ENCODE results near the gene ATP5F1E.
"Not testable (repeated sequence)": the region's sequence is repeated elsewhere in the genome, so short reads cannot be mapped to it uniquely, and the experiment has no call there.

Gene ATP5F1E

DNA sequence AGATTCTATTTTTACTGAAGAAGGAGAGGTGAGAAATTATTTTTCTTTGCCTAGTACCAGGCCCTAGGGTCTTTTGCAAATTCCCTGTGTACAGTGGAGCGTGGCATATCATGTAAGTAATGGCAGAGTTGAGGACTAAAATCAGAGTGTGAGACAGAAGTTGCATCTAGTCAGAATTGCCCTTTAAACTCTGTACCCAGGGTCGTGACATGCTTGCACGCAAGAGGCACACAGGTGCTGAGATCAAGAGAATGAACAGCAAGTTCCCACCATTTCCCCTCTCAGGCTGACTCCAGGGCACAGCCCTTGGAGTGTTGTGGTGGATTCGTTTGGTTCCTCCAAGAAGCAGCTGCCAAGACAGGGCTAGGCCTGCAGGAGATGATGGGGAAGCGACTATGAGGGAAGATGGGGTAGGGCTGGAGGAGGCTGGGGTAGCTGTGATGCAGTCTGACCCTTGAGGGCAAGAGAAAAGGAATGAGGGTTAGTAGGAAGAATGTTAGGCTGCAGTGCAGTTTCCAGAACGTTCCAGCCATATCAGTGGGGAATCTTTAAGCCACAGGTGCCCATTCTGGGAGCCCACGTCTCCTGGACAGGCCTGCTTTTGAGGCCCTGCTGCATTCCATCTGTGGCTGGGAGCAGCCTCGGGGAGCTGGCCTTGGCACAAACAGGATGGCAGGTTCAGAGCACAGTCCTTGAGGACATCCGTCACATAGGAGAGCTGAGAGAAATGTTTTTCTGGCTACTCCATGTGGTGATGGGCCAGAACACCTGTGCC, 44.2 kb downstream of the ATP5F1E start:
- DNase-seq = no peak

DNA sequence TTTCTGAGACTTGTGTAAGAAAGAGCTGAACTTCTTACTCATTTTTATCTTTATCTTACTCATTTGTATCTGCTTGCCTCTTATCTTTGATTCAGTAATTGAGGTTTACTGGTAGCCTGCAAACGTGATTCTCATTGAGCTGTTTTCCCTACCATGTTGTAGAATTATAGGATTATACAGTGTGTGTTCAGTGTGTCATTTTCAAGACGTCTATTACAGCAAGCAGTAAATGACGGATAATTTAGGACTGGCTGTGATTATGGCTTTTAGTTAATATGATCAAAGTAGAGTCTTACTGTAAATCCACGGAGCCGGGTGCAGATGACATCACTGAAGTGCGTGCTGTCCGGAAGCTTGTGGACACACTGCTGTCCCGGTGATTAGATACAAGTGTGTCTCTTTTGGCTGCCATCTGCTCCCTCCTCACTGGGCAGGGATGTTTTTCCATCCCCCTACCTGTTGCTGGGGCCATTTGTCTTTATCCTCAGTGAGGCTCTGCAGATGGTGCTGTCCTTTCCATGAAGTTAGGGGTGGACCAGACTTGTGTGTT, 45.1 kb downstream of the ATP5F1E start:
- no peak for DNase-seq

DNA sequence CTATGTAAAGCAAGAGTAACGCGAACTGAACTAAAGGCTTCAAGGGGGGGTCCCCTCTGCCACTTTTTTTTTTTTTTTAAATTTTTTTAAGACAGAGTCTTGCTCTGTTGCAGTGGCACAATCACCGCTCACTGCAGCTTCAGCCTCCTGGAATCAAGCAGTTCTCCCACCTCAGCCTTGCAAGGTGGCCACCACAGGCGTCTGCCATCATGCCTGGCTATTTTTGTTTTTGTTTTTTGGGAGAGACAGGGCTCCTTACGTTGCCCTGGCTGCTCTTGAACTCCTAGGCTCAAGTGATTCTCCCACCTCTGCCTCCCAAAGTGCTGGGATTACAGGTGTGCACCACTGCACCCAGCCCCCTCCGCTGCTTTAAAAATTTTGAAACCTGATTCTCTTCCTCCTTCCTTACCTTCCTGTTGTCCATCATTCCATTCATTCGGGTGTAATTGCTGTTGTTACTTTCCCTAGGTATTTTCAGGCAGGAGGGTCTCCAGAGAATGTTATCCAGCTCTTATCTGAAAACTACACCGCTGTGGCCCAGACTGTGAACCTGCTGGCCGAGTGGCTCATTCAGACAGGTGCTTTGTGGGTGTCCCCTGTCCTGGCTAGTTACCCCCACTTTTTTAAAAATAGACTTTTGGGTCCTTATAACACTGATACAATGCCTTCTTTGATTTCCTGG, 45.7 kb downstream of the ATP5F1E start:
- DNase-seq = no peak

DNA sequence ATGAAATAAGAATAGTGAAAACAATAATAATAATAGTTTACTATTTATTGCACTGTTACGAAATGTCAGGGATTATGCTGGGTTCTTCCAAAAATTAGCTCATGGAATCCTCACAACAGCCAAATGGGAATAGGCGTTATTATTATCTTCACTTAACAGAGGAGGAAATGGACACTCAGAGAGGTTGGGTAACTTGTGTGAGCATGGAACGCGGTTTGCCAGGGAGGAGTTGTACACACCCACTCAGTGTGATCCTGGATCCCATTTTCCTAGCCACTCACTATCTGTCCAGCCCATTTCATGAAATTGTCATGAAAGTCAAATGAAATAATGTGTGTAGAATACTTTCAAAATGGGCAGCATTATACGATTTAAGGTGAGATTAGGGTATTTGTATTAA, 46.5 kb downstream of the ATP5F1E start:
- no peak for DNase-seq

DNA sequence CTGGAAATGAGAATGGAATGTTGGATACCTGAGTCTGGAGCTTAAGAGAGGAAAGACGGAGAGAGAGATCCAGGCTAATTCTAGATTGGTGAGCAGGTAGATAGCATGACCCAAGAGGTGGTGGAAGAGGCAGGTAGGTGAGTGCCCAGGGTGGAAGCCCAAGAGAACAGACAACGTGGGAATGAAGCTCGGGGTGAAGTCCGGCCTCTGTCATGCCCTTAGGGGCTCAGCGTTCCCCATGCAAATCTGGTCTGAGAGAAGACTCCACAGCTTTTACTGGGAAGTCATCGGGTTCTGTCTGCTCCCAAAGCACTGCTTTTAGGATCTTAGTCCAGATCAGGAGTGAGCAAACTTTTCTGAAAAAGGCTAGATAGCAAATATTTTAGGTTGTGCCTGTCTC, 47.4 kb downstream of the ATP5F1E start:
- no peak for DNase-seq

DNA sequence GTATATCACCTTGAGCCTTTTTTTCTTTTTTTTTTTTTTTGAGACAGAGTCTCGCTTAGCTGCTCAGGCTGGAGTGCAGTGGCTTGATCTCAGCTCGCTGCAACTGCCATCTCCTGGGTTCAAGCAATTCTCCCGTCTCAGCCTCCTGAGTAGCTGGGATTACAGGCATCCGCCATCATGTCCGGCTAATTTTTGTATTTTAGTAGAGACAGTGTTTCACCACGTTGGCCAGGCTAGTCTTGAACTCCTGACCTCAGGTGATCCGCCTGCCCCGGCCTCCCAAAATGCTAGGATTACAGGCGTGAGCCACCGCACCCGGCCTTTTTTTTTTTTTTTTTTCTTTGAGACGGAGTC, 49.0 kb downstream of the ATP5F1E start:
- not testable (repeated sequence) for DNase-seq

DNA sequence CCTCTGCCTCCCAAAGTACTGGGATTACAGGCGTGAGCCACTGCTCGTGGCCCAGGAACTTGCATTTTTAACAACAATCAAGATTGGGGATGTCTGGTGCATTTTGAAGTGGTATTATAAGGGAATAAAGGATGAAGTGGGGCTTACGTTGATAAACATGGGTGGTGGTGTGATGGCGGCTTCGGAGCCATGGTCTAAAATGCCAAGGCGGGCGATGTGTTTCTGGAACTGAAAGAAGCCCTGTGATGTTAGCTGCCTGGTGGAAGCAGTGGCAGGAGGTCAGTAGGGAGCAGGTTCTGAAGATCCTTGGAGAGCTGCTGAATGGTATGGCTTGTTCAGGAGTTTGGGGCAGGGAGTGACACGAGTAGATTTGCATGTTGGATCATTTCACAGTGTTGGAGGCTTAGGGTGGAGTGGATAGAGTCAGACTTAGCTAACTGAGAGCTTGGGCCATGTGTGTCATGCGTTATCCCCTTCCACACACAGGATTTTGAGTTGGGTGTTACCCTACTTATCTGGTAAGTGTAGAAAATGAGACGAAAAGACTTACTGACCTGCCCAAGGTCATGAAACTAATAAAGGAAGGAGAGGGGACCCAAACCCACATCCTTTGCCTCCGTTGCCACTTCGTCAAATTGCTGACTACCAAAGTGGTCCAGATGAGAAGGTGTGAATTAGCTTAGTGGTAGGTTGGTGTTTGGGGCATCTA, 49.6 kb downstream of the ATP5F1E start:
- no peak for DNase-seq

DNA sequence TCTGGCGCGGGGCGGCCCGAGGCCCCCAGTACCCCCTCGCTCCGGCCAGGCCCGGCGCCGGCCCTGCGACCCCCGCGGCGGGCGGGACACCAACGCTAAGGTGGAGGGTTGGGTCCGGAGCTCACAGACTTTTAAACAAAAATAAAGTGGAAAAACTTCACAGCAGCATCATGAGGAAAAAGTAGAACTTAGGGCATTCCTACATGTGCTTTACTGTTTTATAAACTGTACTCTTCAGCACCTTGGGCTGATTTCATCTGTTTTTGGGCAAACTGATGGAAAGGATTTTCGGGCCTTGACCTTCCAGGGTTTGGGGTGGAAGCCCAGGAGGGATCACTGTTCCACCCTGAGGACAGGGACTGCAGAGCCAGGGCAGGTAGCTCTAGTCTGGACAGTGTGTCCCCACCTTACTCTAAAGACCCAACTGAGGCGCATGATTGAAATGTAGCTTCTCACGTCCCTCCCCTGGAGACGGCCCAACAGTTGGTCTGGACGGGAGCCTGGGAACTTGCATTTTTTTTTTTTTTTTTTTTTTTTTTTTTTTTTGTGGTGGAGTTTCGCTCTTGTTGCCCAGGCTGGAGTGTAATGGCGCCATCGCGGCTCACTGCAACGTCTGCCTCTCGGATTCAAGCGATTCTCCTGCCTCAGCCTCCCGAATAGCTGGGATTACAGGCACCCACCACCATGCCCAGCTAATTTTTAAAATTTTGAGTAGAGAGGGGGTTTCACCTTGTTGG, 50.3 kb downstream of the ATP5F1E start:
- DNase-seq = peak; percentile 34

DNA sequence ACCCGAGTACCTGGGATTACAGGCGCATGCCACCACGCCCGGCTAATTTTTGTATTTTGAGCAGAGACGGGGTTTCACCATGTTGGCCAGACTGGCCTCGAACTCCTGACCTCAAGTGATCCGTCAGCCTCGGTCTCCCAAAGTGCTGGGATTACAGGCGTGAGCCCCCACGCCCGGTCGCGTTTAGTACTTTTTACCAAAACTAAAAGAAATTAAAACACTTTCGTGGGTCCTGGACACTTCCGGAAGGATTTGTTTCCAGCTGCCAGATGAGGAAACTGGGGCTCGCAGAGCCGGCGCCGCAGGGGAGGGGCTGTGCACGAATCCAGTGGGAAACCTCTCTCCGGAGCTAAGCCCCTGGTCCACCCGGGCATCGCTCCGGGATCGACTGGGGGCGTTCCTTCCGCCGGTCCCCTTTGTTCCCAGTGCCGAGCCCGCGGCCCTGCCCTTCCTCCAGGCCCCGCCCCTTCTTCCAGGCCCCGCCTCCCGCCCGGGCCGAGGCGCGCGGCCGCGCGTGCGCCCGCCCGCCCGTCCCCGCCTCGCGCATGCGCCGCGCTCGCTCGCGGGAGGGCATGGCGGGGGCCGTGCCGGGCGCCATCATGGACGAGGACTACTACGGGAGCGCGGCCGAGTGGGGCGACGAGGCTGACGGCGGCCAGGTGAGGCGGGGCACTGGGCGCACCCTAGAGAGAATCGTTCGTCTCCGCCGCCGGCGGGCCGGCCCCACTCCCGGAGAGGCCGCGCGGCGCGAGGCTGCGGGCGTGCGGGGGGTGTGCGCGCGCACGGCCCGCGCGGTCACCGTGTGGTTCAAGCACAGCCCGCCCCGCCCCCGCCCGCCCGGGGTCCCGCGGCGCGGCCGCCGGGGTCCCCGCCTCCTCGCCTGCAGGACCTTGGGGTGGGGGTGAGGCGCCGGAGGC, 51.2 kb downstream of the ATP5F1E start, which contains the start of gene NELFCD:
TSS of gene NELFCD (plus strand) at position 546 of the 917 bp plus-strand sequence. CDS start at position 600, 54 bp downstream.
- DNase-seq = peak; percentile 95

DNA sequence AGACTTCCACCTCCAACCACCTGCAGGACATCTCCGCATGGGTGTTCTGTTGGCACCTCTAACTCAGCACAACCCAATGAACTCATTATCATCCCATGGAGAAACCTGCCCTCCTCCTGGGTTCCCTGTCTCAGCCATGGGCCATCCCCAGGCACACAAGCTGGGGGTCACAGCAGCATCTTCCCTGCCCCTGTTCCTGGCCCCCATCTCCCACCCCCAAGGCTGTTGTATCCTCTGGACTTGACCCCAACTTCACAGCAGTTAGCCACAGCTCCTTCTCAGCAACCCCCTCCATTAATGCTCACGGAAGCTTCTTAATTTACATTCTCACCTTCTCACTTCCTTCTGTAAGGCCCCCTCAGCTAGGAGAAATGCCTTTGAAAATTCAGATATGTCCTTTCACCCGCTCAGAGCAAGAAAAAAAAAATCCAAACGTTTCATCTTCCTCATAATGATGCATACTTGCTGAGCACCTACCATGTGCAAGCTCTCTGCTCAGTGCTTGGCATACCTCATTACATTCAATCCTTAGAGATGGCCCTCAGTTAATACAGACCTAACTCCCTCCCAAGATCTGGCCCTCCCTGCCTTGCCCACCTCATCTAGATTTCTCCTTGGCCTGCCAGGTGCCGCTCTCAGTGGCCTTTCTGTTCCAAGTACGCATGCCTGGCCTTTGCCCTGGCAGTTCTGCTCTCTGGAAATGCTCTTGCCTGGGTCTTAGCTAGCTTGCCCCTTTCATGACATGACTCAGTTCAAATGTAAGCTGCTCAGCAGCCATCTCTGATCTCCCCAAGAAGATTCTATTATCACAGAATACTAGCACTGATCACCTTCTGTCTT, 53.6 kb downstream of the ATP5F1E start:
- DNase-seq = no peak

DNA sequence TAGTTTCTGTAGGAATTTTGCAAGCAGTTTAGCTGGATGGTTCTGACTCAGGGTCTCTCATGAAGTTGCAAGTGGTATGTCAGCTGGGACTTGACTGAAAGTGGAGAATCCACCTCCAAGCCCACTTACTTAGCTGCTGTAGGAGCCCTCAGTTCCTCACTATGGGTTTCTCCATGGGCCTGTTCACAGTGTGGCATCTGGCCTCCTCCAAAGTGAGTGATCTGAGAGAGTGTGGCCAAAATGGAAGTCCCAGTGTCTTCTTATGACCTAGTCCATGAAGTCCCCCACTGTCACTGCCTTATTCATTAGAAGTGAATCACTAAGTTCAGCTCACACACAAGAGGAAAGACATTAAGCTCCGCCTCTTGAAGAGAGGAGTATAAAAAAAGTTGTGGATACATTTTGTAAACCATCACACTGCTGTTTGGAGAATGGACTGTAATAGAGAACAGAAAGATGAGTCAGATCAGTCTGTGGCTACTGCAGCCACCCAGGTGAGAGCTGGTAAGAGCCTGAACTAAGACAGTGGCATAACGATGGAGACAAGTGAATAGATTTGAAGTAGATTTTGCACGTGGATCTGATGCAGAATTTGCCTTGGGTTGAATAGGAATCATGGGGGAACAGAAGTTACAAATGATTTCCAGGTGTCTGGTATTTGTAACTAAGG, 55.9 kb downstream of the ATP5F1E start:
- DNase-seq = no peak

All from activated T-cell treated with anti-CD3 and anti-CD28 coated beads, Interleukin-2, amount 50 U/mL, for 1 hour (primary cell).